GM18505 (cell line): Measurements from ENCODE around the gene BRCA1.
"Not testable (repeated sequence)": the region's sequence is repeated elsewhere in the genome, so short reads cannot be mapped to it uniquely, and the experiment has no call there.

Source experiments
- ATAC-seq: cut with Tn5 transposase; IDR thresholded peaks from one replicate; pipeline ENCODE4 v1.9.1; 2021; ENCODE audit not compliant: unreplicated experiment
- POLR2A ChIP-seq: IDR thresholded peaks from 4 replicates; pipeline ENCODE4 v1.6.1; 2011; ENCODE audit warnings: borderline replicate concordance; ENCODE audit not compliant: insufficient read depth, insufficient read length; ENCODE audit errors: extremely low read depth

The BRCA1 gene

GRCh38 chr17:43018932-43019331 is 106.2 kb downstream of the BRCA1 start:
- no peak for TF ChIP-seq POLR2A
- no peak for ATAC-seq

GRCh38 chr17:43018008-43018853 is 106.9 kb downstream of the BRCA1 start:
- no peak for ATAC-seq
- no peak for TF ChIP-seq POLR2A

GRCh38 chr17:43016216-43016615 is 108.9 kb downstream of the BRCA1 start:
- peak; percentile 28 for TF ChIP-seq POLR2A
- ATAC-seq = no peak

GRCh38 chr17:43015579-43015978 is 109.6 kb downstream of the BRCA1 start:
- no peak for TF ChIP-seq POLR2A
- no peak for ATAC-seq

- ATAC-seq = no peak
- TF ChIP-seq POLR2A = no peak
Observed at GRCh38 chr17:43014649-43015542, 110.3 kb downstream of the BRCA1 start.

GRCh38 chr17:43014020-43014648 is 111.0 kb downstream of the BRCA1 start:
- TF ChIP-seq POLR2A = no peak
- no peak for ATAC-seq

- TF ChIP-seq POLR2A = no peak
- no peak for ATAC-seq
Observed at GRCh38 chr17:43013296-43013695, 111.9 kb downstream of the BRCA1 start.

- no peak for ATAC-seq
- TF ChIP-seq POLR2A = no peak
Observed at GRCh38 chr17:43011728-43012472, 113.3 kb downstream of the BRCA1 start.

- TF ChIP-seq POLR2A = no peak
- ATAC-seq = no peak
Observed at GRCh38 chr17:43010667-43011308, 114.4 kb downstream of the BRCA1 start.

- ATAC-seq = peak; percentile 81
Observed at GRCh38 chr17:43006639-43007551, 118.3 kb downstream of the BRCA1 start, which contains the start of gene IFI35. TSS of gene IFI35 (plus strand) at chr17:43006784. CDS start at chr17:43006948, 164 bp downstream.

GRCh38 chr17:43003542-43004172 is 121.5 kb downstream of the BRCA1 start:
- ATAC-seq = no peak
- no peak for TF ChIP-seq POLR2A

More at GRCh38 chr17:43006639-43007551, 118.3 kb downstream of the BRCA1 start, which contains the start of gene IFI35:
- TF ChIP-seq POLR2A = peak; percentile 78

- not testable (repeated sequence) for ATAC-seq
Observed at GRCh38 chr17:43000894-43001293, 124.3 kb downstream of the BRCA1 start.
